Activated T-cell treated with anti-CD3 and anti-CD28 coated beads for 4 hours (primary cell): Measurements from ENCODE around the gene KBTBD4.

Source experiments
- DNase-seq: peaks from one replicate; pipeline ENCODE4 v3.0.0-alpha.2; 2020

The KBTBD4 gene

GRCh38 chr11:47578524-47579494 lies at the start of gene KBTBD4, which contains the start of gene NDUFS3:
TSS of gene KBTBD4 (minus strand) at chr11:47578970. CDS start at chr11:47578951, 19 bp downstream.
TSS of gene NDUFS3 (plus strand) at chr11:47579074. CDS start at chr11:47579092, 18 bp downstream.
- peak; percentile 88 for DNase-seq

- no peak for DNase-seq
Measured at GRCh38 chr11:47628026-47628425, 49.3 kb upstream of the KBTBD4 start.

DNA sequence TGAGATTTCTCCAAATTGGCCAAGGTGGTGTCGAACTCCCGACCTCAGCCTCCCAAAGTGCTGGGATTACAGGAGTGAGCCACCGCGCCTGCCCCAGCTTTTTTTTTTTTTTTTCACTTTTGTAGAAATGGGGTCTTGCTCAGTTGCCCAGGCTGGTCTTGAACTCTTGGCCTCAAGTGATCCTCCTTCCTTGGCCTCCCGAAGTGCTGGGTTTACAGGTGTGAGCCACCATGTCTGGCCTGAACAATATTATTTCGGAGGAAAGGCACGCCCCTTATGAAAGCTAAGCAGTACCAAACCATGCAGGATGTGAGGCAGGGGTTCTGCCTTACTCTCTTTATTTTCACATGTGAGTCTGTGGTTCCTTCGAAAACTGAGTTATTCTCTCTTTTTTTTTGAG lies 47.5 kb upstream of the KBTBD4 start:
- DNase-seq = no peak

- DNase-seq = no peak
Measured at GRCh38 chr11:47620836-47621378, 42.1 kb upstream of the KBTBD4 start.

DNA sequence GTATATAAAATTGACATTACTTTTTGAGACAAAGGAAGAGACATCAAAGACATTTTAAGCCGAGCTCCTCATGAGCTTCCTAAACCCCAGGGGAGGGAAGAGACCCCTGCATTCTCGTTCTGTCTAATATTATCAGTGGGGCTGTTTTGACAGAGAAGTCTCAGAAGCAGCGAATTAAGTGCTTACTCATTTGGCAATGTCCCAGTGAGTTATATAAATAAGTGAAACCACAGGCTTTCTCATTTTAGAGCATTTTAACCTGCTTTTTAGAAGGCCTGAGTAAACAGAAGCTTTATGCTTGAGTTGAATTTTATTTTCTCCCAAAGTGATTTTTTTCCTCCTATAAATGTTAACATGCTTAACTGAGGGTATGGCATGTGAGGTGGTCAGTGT lies 38.6 kb upstream of the KBTBD4 start:
- no peak for DNase-seq

- no peak for DNase-seq
Measured at GRCh38 chr11:47616726-47617416, 38.1 kb upstream of the KBTBD4 start.

- no peak for DNase-seq
Measured at GRCh38 chr11:47615249-47615648, 36.5 kb upstream of the KBTBD4 start.

- DNase-seq = no peak
Measured at GRCh38 chr11:47611348-47611794, 32.6 kb upstream of the KBTBD4 start.

- DNase-seq = no peak
Measured at GRCh38 chr11:47609675-47610074, 30.9 kb upstream of the KBTBD4 start.

DNA sequence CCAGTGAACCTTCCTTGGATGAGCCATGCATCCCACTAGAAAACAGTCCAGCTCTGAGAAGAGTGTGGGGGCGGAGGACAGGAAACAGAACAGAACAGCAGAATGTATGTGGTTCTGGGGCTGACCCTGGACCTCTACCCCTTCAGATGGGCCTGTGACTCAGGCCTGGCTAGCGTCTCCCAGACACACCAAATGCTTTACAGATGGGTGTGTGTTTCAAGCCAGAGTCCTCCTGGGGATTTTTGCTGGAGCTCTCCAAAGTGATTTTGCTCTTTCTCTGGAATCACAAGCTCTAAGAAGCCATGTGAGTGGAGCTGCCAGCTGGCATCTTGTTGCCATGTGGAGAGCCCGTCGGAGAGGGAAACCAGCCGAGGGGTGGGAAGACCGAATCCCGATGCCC lies 28.6 kb upstream of the KBTBD4 start:
- no peak for DNase-seq

- no peak for DNase-seq
Measured at GRCh38 chr11:47606731-47607130, 28.0 kb upstream of the KBTBD4 start.

GRCh38 chr11:47605921-47606320 lies 27.2 kb upstream of the KBTBD4 start:
- no peak for DNase-seq

DNA sequence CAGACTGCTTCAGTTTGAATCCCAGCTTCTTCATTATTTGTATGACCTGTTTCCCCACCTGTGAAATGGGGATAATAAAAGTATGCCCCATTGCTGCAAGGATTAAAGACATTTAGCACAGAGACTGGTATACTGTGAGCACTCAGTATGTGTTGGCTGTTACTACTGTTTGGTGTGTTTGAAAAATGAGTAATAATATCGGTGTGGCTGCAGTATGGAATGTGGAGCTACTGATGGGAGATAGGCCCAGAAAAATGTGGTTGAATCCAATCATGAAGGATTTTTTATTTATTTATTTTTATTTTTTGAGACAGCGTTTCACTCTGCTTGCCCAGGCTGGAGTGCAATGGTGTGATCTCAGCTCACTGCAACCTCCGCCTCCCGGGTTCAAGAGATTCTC lies 24.5 kb upstream of the KBTBD4 start:
- no peak for DNase-seq

DNA sequence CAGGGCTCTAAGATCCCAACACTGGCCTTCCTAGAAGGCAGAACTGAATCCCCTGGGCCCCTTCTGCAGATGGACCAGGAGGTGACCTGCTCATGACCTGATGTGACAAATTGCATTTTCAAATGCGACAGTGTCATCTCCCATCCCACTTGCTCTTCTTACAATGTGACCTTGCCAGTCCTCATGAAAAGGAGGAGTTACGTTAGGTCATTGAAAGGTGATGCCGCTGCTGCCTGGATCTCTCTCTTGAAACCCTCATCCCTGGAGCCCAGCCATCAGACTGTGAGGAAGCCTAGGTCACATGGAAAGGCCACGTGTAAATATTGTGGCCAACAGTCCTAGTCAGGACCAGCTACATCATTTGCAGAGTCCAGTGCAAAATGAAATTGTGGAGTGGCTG lies 21.1 kb upstream of the KBTBD4 start:
- DNase-seq = no peak

DNA sequence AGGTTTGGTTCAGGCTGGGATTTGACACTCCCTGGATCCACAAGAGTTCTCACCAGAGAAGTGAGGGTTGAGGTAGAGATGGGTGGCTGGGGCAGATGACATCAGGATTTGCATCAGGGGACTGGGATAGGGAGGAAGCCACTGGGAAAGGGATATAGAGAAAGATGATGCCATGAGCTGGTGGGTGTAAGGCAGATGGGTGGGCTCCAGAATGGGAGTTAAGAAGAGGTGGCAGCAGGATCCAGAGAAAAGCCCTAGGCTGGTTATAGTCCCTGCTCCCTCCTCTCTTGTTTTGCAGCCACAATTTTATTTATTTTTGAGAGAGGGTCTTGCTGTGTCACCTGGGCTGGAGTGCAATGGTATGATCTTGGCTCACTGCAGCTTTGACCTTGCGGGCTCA lies 17.2 kb upstream of the KBTBD4 start:
- no peak for DNase-seq

DNA sequence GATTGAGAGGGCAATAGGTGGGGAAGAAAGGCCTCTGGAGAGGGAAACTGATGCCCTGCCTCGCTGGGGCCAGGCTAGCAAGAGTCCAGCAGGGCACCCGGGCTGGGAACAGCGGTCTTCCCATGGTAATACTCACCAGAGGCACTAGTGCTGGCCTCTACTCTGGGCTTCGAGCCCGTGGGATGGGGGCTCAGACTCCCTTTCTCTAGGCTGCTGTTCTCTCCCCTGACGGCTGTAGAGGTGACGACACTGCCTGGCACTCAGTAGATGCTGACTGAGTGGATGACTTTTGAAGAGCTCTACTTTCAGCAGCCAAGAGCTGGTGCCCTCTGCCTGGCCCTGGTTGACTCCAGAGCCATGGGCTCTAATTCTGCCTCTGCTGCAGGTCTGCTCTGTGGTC lies 16.3 kb upstream of the KBTBD4 start:
- DNase-seq = no peak

DNA sequence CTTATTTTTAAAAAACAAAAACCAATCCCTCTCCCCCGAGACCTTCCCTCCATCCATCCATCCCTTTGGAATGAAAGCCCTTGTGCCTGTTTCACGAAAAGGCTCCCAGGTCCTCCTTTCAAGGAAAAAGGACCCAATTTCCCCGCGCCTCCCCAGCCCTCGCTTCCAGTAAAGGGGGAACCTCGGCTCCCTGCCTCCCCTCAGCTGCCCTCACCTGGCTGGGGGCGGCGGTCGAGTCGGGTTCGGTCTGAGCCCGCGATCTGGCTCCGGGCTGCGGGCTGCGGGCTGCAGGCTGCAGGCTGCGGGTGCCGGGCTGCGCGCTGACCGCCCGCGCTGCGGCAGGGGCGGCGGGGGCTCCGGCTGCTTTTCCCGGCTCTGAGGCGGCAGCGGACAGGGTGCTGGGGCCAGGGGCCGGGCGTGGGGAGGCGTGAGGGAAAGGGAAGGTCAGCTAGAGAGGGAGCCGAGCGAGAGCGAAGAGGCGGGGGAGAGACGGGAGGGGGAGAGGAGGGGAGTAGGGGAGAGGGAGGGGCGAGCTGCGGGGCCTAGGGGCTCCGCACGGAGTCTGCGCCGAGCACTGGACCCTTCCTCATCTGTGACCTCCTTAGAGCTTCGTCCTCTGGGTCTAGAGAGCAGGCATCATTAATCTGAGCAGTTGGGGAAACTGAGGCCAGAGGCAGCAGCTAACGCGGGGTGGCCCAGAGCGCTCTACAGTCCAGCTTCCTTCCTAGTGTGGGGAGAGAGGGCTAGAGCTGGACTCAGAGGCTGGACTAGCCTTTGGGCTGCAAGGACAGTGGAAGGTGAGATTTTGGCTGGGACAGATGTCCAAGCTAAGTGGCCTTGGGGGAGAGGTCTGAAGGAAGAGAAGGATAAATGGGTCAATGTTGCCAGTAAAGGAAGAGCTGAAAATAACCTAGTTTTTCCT lies 15.4 kb upstream of the KBTBD4 start, which contains the start of gene C1QTNF4:
Gene C1QTNF4 (minus strand): TSS at position 478 of the 922 bp plus-strand sequence. CDS start 3,601 bp downstream, outside the sequence.
- DNase-seq = no peak

- DNase-seq = no peak
Measured at GRCh38 chr11:47593492-47593933, 14.7 kb upstream of the KBTBD4 start.

- no peak for DNase-seq
Measured at GRCh38 chr11:47592970-47593369, 14.2 kb upstream of the KBTBD4 start.

GRCh38 chr11:47592251-47592650 lies 13.5 kb upstream of the KBTBD4 start:
- DNase-seq = no peak

GRCh38 chr11:47591764-47592163 lies 13.0 kb upstream of the KBTBD4 start:
- DNase-seq = no peak
